IMR-90 (cell line): Measurements from ENCODE around the gene DCAKD. TPM values are rescaled to one million over a fixed set of nuclear protein-coding genes. Genes with fewer than 3 reads are reported as not detected.

Source experiments
- ATAC-seq: fragments of 200-7000 bp; cut with Tn5 transposase; 2 replicates; pipeline ENCODE4 v1.9.1; 2020; ENCODE audit warnings: low read depth, mild to moderate bottlenecking, moderate library complexity
- BruUV-seq: library from RNA; stranded (reverse); fragments of 400-500 nt; replicated peaks from 2 replicates; lab custom pipeline; 2021; lab: Mats Ljungman, UMichigan
- CTCF ChIA-PET: fragments of 300-600 bp; formaldehyde crosslinking; extraction: SDS; loops from one replicate; lab custom pipeline; 2021; ENCODE audit warnings: antibody characterized with exemption; lab: Yijun Ruan, JAX
- POLR2A ChIA-PET: fragments of 300-600 bp; sonication (Branson Sonifier 250); formaldehyde crosslinking; loops from one replicate; lab custom pipeline; 2022; ENCODE audit warnings: antibody characterized with exemption; ENCODE audit not compliant: unreplicated experiment; lab: Charles Lee
- DNase-seq: peaks from one replicate; pipeline ENCODE4 v3.0.0; 2013
- H2AFZ ChIP-seq: replicated peaks from 2 replicates; pipeline ENCODE3; 2013; ENCODE audit warnings: low read length, mild to moderate bottlenecking; ENCODE audit not compliant: poor library complexity
- H2AK5ac ChIP-seq: 2 replicates; pipeline ENCODE4 v1.6.1; 2013; ENCODE audit warnings: low read depth, low read length, inconsistent platforms
- H2AK9ac ChIP-seq: replicated peaks from 2 replicates; pipeline ENCODE3; 2013; ENCODE audit warnings: mild to moderate bottlenecking, low read depth, low read length, moderate library complexity; ENCODE audit not compliant: poor library complexity
- H2BK120ac ChIP-seq: 2 replicates; pipeline ENCODE4 v1.6.1; 2013; ENCODE audit warnings: low read depth, low read length, inconsistent platforms
- H2BK15ac ChIP-seq: 3 replicates; pipeline ENCODE4 v1.6.1; 2013; ENCODE audit warnings: low read depth, low read length, inconsistent platforms
- H2BK20ac ChIP-seq: 2 replicates; pipeline ENCODE4 v1.6.1; 2013; ENCODE audit warnings: low read depth, mild to moderate bottlenecking, inconsistent platforms, low read length, moderate library complexity
- H2BK5ac ChIP-seq: 2 replicates; pipeline ENCODE4 v1.6.1; 2013; ENCODE audit warnings: mild to moderate bottlenecking, low read depth, low read length, inconsistent platforms; ENCODE audit not compliant: poor library complexity, severe bottlenecking
- H3K14ac ChIP-seq: replicated peaks from 2 replicates; pipeline ENCODE4 v1.6.1; 2013; ENCODE audit warnings: low read depth, low read length, inconsistent platforms
- H3K18ac ChIP-seq: 2 replicates; pipeline ENCODE4 v1.6.1; 2013; ENCODE audit warnings: low read depth, low read length, control low read depth
- H3K23ac ChIP-seq: 2 replicates; pipeline ENCODE4 v1.6.1; 2013; ENCODE audit warnings: low read depth, low read length, inconsistent platforms
- H3K27ac ChIP-seq: 2 replicates; pipeline ENCODE4 v1.5.1; 2013; ENCODE audit warnings: mild to moderate bottlenecking, control low read depth, low read length; ENCODE audit not compliant: insufficient read depth
- H3K27me3 ChIP-seq: 2 replicates; pipeline ENCODE4 v1.6.1; 2013; ENCODE audit warnings: low read length; ENCODE audit not compliant: control insufficient read depth, insufficient read depth
- H3K36me3 ChIP-seq: 2 replicates; pipeline ENCODE4 v1.6.1; 2013; ENCODE audit warnings: low read length, mixed read lengths; ENCODE audit not compliant: control insufficient read depth, insufficient read depth
- H3K4ac ChIP-seq: 2 replicates; pipeline ENCODE4 v1.6.1; 2013; ENCODE audit warnings: low read depth, low read length, inconsistent platforms
- H3K4me1 ChIP-seq: 2 replicates; pipeline ENCODE4 v1.6.1; 2013; ENCODE audit warnings: low read length, mixed read lengths; ENCODE audit not compliant: control insufficient read depth, insufficient read depth
- H3K4me2 ChIP-seq: 2 replicates; pipeline ENCODE4 v1.6.1; 2013; ENCODE audit warnings: low read depth, mild to moderate bottlenecking, control low read depth, low read length, moderate library complexity
- H3K4me3 ChIP-seq: 2 replicates; pipeline ENCODE4 v1.5.1; 2013; ENCODE audit warnings: low read depth, mild to moderate bottlenecking, control low read depth, low read length, moderate library complexity; ENCODE audit not compliant: insufficient read depth
- H3K56ac ChIP-seq: 2 replicates; pipeline ENCODE4 v1.6.1; 2013; ENCODE audit warnings: low read length, inconsistent platforms; ENCODE audit not compliant: insufficient read depth; ENCODE audit errors: extremely low read depth
- H3K79me1 ChIP-seq, 2 experiments: 2 replicates each; pipeline ENCODE4 v1.6.1; 2013; ENCODE audit warnings: low read length in 2 of 2, inconsistent platforms in 1 of 2, low read depth in 1 of 2
- H3K9ac ChIP-seq: 2 replicates; pipeline ENCODE4 v1.6.1; 2013; ENCODE audit warnings: low read depth, low read length, control low read depth
- H3K9me1 ChIP-seq: 2 replicates; pipeline ENCODE4 v1.6.1; 2013; ENCODE audit warnings: low read length, inconsistent platforms; ENCODE audit not compliant: insufficient read depth
- H3K9me3 ChIP-seq: 2 replicates; pipeline ENCODE4 v1.6.1; 2013; ENCODE audit warnings: low read length; ENCODE audit not compliant: control insufficient read depth, insufficient read depth
- H4K20me1 ChIP-seq: 2 replicates; pipeline ENCODE4 v1.6.1; 2013; ENCODE audit warnings: low read length, inconsistent platforms; ENCODE audit not compliant: insufficient read depth
- H4K5ac ChIP-seq: 2 replicates; pipeline ENCODE4 v1.6.1; 2013; ENCODE audit warnings: mild to moderate bottlenecking, low read depth, low read length, control low read depth
- H4K8ac ChIP-seq, 2 experiments: 2 replicates each; pipeline ENCODE4 v1.6.1; 2013; ENCODE audit warnings: low read depth in 2 of 2, low read length in 2 of 2, control low read depth in 1 of 2, inconsistent platforms in 1 of 2
- H4K91ac ChIP-seq: 2 replicates; pipeline ENCODE4 v1.6.1; 2013; ENCODE audit warnings: low read depth, low read length, inconsistent platforms; ENCODE audit not compliant: insufficient read depth
- CTCF ChIP-seq: conservative IDR thresholded peaks from 2 replicates; pipeline ENCODE4 v1.5.1; 2012; ENCODE audit warnings: mild to moderate bottlenecking, low read depth, low read length, improper control_type of control experiment
- FOS ChIP-seq: fragments of 150-350 bp; IDR thresholded peaks from 2 replicates; pipeline ENCODE4 v1.6.1; 2016; ENCODE audit warnings: low read depth, low read length
- MAFK ChIP-seq: IDR thresholded peaks from 2 replicates; pipeline ENCODE4 v1.6.1; 2012; ENCODE audit warnings: low read depth, low read length, improper control_type of control experiment
- MAZ ChIP-seq: IDR thresholded peaks from 2 replicates; pipeline ENCODE4 v1.6.1; 2012; ENCODE audit warnings: low read depth, mild to moderate bottlenecking, low read length, improper control_type of control experiment, moderate library complexity, borderline replicate concordance
- POLR2A ChIP-seq: IDR thresholded peaks from 2 replicates; pipeline ENCODE4 v1.6.1; 2012; ENCODE audit warnings: mild to moderate bottlenecking, low read depth, low read length
- RCOR1 ChIP-seq: IDR thresholded peaks from 2 replicates; pipeline ENCODE4 v1.6.1; 2012; ENCODE audit warnings: mild to moderate bottlenecking, low read length, improper control_type of control experiment; ENCODE audit not compliant: insufficient replicate concordance
- WGBS, 2 experiments: methylation state at CpG; one replicate each; pipeline versions ENCODE4 v1.1.5 to v1.1.7; 2013; ENCODE audit warnings: missing lambda C conversion rate in 2 of 2; ENCODE audit not compliant: insufficient read length in 1 of 2; ENCODE audit errors: extremely low coverage in 2 of 2; 5-methylcytosine and 5-hydroxymethylcytosine counted together
- dilution Hi-C: fragments of 300-500 bp; cut with HindIII; formaldehyde crosslinking; loops from one replicate; pipeline ENCODE4 v1.14.3; 2018; ENCODE audit warnings: low sequenced_read_pairs; ENCODE audit not compliant: unreplicated experiment
- in situ Hi-C: fragments of 300-500 bp; cut with MboI; formaldehyde crosslinking; loops from 3 replicates; pipeline ENCODE4 v1.14.3; 2019; ENCODE audit warnings: low sequenced_read_pairs, inconsistent platforms, mixed read lengths
- intact Hi-C: fragments of 100-400 bp; cut with micrococcal nuclease; formaldehyde crosslinking; loops from 2 replicates; pipeline ENCODE4 v1.10.0; 2022
- polyA plus RNA-seq, 3 experiments: library from polyadenylated mRNA; depleted of rRNA; stranded (reverse); fragments of >200 nt; gene quantifications; 2 replicates each; pipeline ENCODE4 v1.2.3, GENCODE V29; 2012; ENCODE audit warnings: low replicate concordance in 1 of 3
- total RNA-seq: library from RNA; depleted of rRNA; stranded (reverse); fragments of >200 nt; gene quantifications from 2 replicates; pipeline ENCODE4 v1.2.3, GENCODE V29; 2012

DCAKD gene
- total and polyA plus RNA-seq, 2 of the 4 experiments (the other 2 are of a cell fraction), result 31.3 to 47.9 TPM

GRCh38 chr17:44995436-44996001 lies 55.9 kb downstream of the DCAKD start:
- DNase-seq (no peak), ATAC-seq (peak; percentile 40)
- TF ChIP-seq FOS (no peak), POLR2A (no peak), MAZ (no peak), CTCF (no peak), RCOR1 (no peak), MAFK (no peak)
- no TSS peak for BruUV-seq
- Histone ChIP-seq H4K5ac (no peak overlapping the region), H2AK9ac (peak overlapping the region; percentile 74), H3K4me1 (no peaks in the 10 kb centered on the region; the same call in 1 of the 2 replicates), H4K91ac (no peak overlapping the region), H2BK20ac (no peak overlapping the region), H2BK120ac (no peak overlapping the region), H3K14ac (no peak overlapping the region), H2BK5ac (no peak overlapping the region), H3K23ac (no peak overlapping the region), H3K4me2 (no peak overlapping the region), H3K27ac (no peak overlapping the region), H3K27me3 (peaks cover 28% of the 10 kb centered on the region), H4K20me1 (no peaks in the 10 kb centered on the region), H2AFZ (no peak overlapping the region), H3K18ac (no peak overlapping the region), H3K56ac (no peak overlapping the region), H3K79me1 (no peaks in the 10 kb centered on the region), H3K4ac (no peak overlapping the region), H3K9ac (no peak overlapping the region), H4K8ac (no peak overlapping the region), H3K4me3 (no peak overlapping the region), H2AK5ac (no peak overlapping the region), H3K36me3 (no peaks in the 10 kb centered on the region), H2BK15ac (no peak overlapping the region), H3K9me1 (no peaks in the 10 kb centered on the region), H3K9me3 (peaks cover 4% of the 10 kb centered on the region; the same call in 1 of the 2 replicates)
- dilution Hi-C loops (no loop called here), in situ Hi-C loops (no loop called here), intact Hi-C loops (no loop called here)
- ChIA-PET POLR2A (no interaction called here), CTCF (no interaction called here)
- 30% methylated on average over 3 of the region's 11 CpGs; no CpG with 5 or more reads in 1 of the 2 experiments for WGBS, 2 experiments
